K562 (cell line): ENCODE data around the gene SLC25A44. TPM values are rescaled to one million over a fixed set of nuclear protein-coding genes. Genes with fewer than 3 reads are reported as not detected.

Experiments used
- CBX1 ChIP-seq: sonication (generic); IDR thresholded peaks from 2 replicates; pipeline ENCODE4 v1.6.1; 2016; ENCODE audit warnings: antibody characterized with exemption, low read depth, mild to moderate bottlenecking
- DIDO1 ChIP-seq: fragments of 450-650 bp; IDR thresholded peaks from 2 replicates; pipeline ENCODE4 v1.6.1; 2016; ENCODE audit warnings: low read depth, missing biosample characterization, missing genetic modification characterization
- KLF6 ChIP-seq: fragments of 250-450 bp; sonication (Bioruptor Pico); IDR thresholded peaks from 2 replicates; pipeline ENCODE4 v1.4.0; 2020; ENCODE audit warnings: mild to moderate bottlenecking, moderate library complexity, borderline replicate concordance
- NCOA6 ChIP-seq: fragments of 450-650 bp; IDR thresholded peaks from 2 replicates; pipeline ENCODE4 v1.6.1; 2017; ENCODE audit warnings: mild to moderate bottlenecking
- NFYB ChIP-seq: IDR thresholded peaks from 2 replicates; pipeline ENCODE4 v1.6.1; 2011; ENCODE audit warnings: mild to moderate bottlenecking, moderate library complexity; ENCODE audit not compliant: insufficient read length; ENCODE audit errors: extremely low read depth
- PRMT5 ChIP-seq: sonication (generic); formaldehyde crosslinking; IDR thresholded peaks from 2 replicates; pipeline ENCODE4 v1.5.0; 2020; ENCODE audit warnings: missing genetic modification reagents
- ZFP30 ChIP-seq: fragments of 250-450 bp; sonication (Bioruptor Pico); IDR thresholded peaks from 2 replicates; pipeline ENCODE4 v1.8.0; 2022; ENCODE audit warnings: moderate library complexity, mild to moderate bottlenecking, inconsistent platforms, borderline replicate concordance
- ZNF143 ChIP-seq: sonication (generic); formaldehyde crosslinking; IDR thresholded peaks from 2 replicates; pipeline ENCODE4 v1.9.0; 2022; ENCODE audit warnings: mild to moderate bottlenecking, missing genetic modification reagents
- ZNF146 ChIP-seq: IDR thresholded peaks from one replicate; pipeline ENCODE4 v1.6.1; 2018; ENCODE audit warnings: missing compliant biosample characterization; ENCODE audit not compliant: unreplicated experiment
- polyA plus RNA-seq, 8 experiments: library from polyadenylated mRNA; depleted of rRNA in 4 of 8; stranded (reverse) in 5 of 8; unstranded in 3 of 8; fragments of >200 nt; fragmentation: Nextera tagmentation in 2 of 8; fragmentation: Illumina TruSeq in 1 of 8; extraction: Ambion mirVana in 2 of 8; extraction: Trizol in 1 of 8; gene quantifications; 2 replicates each; pipeline versions ENCODE4 v1.2.1 to v1.2.3, GENCODE V29; 2011 to 2014; ENCODE audit warnings: inconsistent platforms in 1 of 8, missing spikeins in 1 of 8
- total RNA-seq, 7 experiments: library from RNA; depleted of rRNA in 6 of 7; stranded (reverse); fragments of >200 nt in 6 of 7; fragmentation: Illumina TruSeq in 2 of 7; extraction: Trizol in 2 of 7; gene quantifications; 2 replicates each; pipeline versions ENCODE4 v1.2.1 to v1.2.3, GENCODE V29; 2011 to 2021; ENCODE audit warnings: low replicate concordance in 1 of 7
- TF ChIP-seq, protein P1 (sequence below), 2 experiments: fragments of 150-350 bp in 1 of 2; IDR thresholded peaks; 2 replicates each; pipeline ENCODE4 v1.6.1; 2012 to 2016; ENCODE audit warnings: low read depth in 2 of 2, low read length in 2 of 2, mild to moderate bottlenecking in 1 of 2, moderate library complexity in 1 of 2
- TF ChIP-seq, protein P2 (sequence below): fragments of 250-450 bp; sonication (Bioruptor Pico); IDR thresholded peaks from 2 replicates; pipeline ENCODE4 v1.6.1; 2021; ENCODE audit warnings: mild to moderate bottlenecking
- TF ChIP-seq, protein P3 (sequence below): fragments of 450-650 bp; formaldehyde crosslinking; IDR thresholded peaks from 2 replicates; pipeline ENCODE4 v1.4.0; 2020; ENCODE audit warnings: mild to moderate bottlenecking, moderate library complexity
- TF ChIP-seq, protein P4 (sequence below): fragments of 250-450 bp; sonication (Bioruptor Pico); IDR thresholded peaks from 2 replicates; pipeline ENCODE4 v1.8.0; 2021; ENCODE audit warnings: borderline replicate concordance, mild to moderate bottlenecking, moderate library complexity; ENCODE audit not compliant: poor library complexity, severe bottlenecking

Gene SLC25A44
- total and polyA plus RNA-seq, 9 of the 15 experiments (the other 6 are each of a cell fraction or from before 2014, with no cell fraction given): 4.4 to 22.8 (median 12.5) TPM

DNA sequence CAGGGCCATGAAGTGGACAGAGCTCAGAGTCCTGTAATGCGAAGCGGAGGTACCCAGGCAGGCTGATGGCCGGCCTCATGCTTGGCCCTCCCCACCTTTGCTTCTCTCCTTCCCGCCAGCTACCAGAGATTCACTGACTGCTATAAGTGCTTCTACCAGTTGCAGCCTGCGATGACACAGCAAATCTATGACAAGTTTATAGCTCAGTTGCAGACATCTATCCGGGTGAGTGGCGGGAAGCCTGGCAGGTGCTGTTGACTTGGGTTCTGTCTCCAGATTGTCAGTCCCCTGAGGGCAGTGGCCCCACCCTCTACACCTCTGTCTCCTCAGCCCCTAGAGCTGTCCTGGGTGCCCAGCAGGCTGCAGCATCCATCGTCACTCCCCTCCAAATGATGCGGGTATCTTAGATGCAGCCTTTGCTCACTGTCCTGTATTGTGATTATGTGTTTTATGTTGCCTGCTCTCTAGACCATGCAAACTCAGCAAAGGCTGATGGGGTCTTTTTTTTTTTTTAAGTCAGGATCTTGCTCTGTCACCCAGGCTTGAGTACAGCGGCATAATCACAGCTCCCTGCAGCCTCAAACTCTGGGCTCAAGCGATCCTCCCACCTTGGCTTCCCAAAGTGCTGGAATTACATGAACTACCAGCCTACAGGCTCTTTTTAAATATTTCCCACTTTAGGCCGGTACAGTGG, 38.4 kb downstream of the SLC25A44 start (continued):
- TF ChIP-seq, protein P1, sequence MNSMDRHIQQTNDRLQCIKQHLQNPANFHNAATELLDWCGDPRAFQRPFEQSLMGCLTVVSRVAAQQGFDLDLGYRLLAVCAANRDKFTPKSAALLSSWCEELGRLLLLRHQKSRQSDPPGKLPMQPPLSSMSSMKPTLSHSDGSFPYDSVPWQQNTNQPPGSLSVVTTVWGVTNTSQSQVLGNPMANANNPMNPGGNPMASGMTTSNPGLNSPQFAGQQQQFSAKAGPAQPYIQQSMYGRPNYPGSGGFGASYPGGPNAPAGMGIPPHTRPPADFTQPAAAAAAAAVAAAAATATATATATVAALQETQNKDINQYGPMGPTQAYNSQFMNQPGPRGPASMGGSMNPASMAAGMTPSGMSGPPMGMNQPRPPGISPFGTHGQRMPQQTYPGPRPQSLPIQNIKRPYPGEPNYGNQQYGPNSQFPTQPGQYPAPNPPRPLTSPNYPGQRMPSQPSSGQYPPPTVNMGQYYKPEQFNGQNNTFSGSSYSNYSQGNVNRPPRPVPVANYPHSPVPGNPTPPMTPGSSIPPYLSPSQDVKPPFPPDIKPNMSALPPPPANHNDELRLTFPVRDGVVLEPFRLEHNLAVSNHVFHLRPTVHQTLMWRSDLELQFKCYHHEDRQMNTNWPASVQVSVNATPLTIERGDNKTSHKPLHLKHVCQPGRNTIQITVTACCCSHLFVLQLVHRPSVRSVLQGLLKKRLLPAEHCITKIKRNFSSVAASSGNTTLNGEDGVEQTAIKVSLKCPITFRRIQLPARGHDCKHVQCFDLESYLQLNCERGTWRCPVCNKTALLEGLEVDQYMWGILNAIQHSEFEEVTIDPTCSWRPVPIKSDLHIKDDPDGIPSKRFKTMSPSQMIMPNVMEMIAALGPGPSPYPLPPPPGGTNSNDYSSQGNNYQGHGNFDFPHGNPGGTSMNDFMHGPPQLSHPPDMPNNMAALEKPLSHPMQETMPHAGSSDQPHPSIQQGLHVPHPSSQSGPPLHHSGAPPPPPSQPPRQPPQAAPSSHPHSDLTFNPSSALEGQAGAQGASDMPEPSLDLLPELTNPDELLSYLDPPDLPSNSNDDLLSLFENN (IDR thresholded peaks at IDR 0.05; ENCODE audit: low read depth in 2 of 2, low read length in 2 of 2): no peak
- TF ChIP-seq, protein P2, sequence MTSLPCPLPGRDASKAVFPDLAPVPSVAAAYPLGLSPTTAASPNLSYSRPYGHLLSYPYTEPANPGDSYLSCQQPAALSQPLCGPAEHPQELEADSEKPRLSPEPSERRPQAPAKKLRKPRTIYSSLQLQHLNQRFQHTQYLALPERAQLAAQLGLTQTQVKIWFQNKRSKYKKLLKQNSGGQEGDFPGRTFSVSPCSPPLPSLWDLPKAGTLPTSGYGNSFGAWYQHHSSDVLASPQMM (CRISPR knock-in tag): no peak
- TF ChIP-seq ZNF146 (CRISPR knock-in tag): no peak
- no peak for TF ChIP-seq PRMT5 (CRISPR knock-in tag)
- TF ChIP-seq, protein P3, sequence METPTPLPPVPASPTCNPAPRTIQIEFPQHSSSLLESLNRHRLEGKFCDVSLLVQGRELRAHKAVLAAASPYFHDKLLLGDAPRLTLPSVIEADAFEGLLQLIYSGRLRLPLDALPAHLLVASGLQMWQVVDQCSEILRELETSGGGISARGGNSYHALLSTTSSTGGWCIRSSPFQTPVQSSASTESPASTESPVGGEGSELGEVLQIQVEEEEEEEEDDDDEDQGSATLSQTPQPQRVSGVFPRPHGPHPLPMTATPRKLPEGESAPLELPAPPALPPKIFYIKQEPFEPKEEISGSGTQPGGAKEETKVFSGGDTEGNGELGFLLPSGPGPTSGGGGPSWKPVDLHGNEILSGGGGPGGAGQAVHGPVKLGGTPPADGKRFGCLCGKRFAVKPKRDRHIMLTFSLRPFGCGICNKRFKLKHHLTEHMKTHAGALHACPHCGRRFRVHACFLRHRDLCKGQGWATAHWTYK: no peak
- TF ChIP-seq KLF6 (CRISPR knock-in tag): no peak
- TF ChIP-seq ZNF143: no peak
- TF ChIP-seq NFYB: no peak
- no peak for TF ChIP-seq NCOA6
- TF ChIP-seq DIDO1: no peak
- no peak for TF ChIP-seq ZFP30 (CRISPR knock-in tag)
- TF ChIP-seq, protein P4, sequence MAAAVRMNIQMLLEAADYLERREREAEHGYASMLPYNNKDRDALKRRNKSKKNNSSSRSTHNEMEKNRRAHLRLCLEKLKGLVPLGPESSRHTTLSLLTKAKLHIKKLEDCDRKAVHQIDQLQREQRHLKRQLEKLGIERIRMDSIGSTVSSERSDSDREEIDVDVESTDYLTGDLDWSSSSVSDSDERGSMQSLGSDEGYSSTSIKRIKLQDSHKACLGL (CRISPR knock-in tag): no peak
- TF ChIP-seq CBX1: no peak
